Naive thymus-derived CD4-positive, alpha-beta T cell (primary cell): ENCODE results near the gene FAM120B. TPM values are rescaled to one million over a fixed set of nuclear protein-coding genes. Genes with fewer than 3 reads are reported as not detected.
A peak's percentile ranks its signal among the peaks of the same experiment; 100 is the strongest.
"Not testable (repeated sequence)": the region's sequence is repeated elsewhere in the genome, so short reads cannot be mapped to it uniquely, and the experiment has no call there.

Experiments used
- ATAC-seq: fragments of 150-1000 bp; cut with Tn5 transposase; 2 replicates; pipeline ENCODE4 v1.10.0; 2021; ENCODE audit warnings: mild to moderate bottlenecking, moderate library complexity
- CTCF ChIA-PET: fragments of 350-600 bp; sonication (Branson Sonifier 250); formaldehyde crosslinking; loops from one replicate; lab custom pipeline; 2021; ENCODE audit warnings: antibody characterized with exemption; lab: Charles Lee
- POLR2A ChIA-PET: fragments of 350-600 bp; sonication (Branson Sonifier 250); formaldehyde crosslinking; loops from one replicate; lab custom pipeline; 2021; ENCODE audit warnings: antibody characterized with exemption, inconsistent platforms; lab: Charles Lee
- DNase-seq, 9 donors: peaks; one replicate each; pipeline versions ENCODE4 v3.0.0 to v3.0.0-alpha.2; 2020 to 2022; ENCODE audit warnings: mixed read lengths in 1 of 9
- H3K27ac ChIP-seq: one replicate; pipeline ENCODE4 v1.7.0; 2013; ENCODE audit warnings: mild to moderate bottlenecking, low read depth, low read length, moderate library complexity
- H3K27me3 ChIP-seq, 2 donors: one replicate each; pipeline ENCODE4 v1.7.0; 2013; ENCODE audit warnings: low read length in 2 of 2, mild to moderate bottlenecking in 2 of 2, moderate library complexity in 2 of 2; ENCODE audit not compliant: control insufficient read depth in 2 of 2, insufficient read depth in 2 of 2
- H3K36me3 ChIP-seq, 3 experiments: 1 replicate in 2 of 3; 2 replicates in 1 of 3; pipeline ENCODE4 v1.7.0; 2013; ENCODE audit warnings: low read length in 3 of 3, mild to moderate bottlenecking in 3 of 3, moderate library complexity in 1 of 3; ENCODE audit not compliant: insufficient read depth in 3 of 3, control insufficient read depth in 2 of 3
- H3K4me1 ChIP-seq, 2 donors: one replicate each; pipeline ENCODE4 v1.7.0; 2013; ENCODE audit warnings: low read length in 2 of 2, mild to moderate bottlenecking in 2 of 2, moderate library complexity in 1 of 2; ENCODE audit not compliant: control insufficient read depth in 2 of 2, insufficient read depth in 2 of 2
- H3K4me3 ChIP-seq: 2 replicates; pipeline ENCODE4 v1.7.0; 2013; ENCODE audit warnings: mild to moderate bottlenecking, low read length
- H3K9me3 ChIP-seq, 3 experiments: 1 replicate in 2 of 3; 2 replicates in 1 of 3; pipeline ENCODE4 v1.7.0; 2013; ENCODE audit warnings: low read length in 3 of 3; ENCODE audit not compliant: control insufficient read depth in 2 of 3
- H3K27ac Mint-ChIP-seq, 9 donors: one replicate each; pipeline ENCODE4 v1.8.0; 2020 to 2022; ENCODE audit warnings: mixed read lengths in 9 of 9, mild to moderate bottlenecking in 8 of 9, moderate library complexity in 5 of 9, inconsistent platforms in 2 of 9
- H3K27me3 Mint-ChIP-seq, 5 donors: one replicate each; pipeline ENCODE4 v1.8.0; 2021 to 2022; ENCODE audit warnings: mixed read lengths in 5 of 5, mild to moderate bottlenecking in 1 of 5
- H3K36me3 Mint-ChIP-seq, 5 donors: one replicate each; pipeline ENCODE4 v1.8.0; 2020 to 2022; ENCODE audit warnings: mixed read lengths in 5 of 5, mild to moderate bottlenecking in 3 of 5, inconsistent platforms in 1 of 5
- H3K4me1 Mint-ChIP-seq, 7 donors: one replicate each; pipeline ENCODE4 v1.8.0; 2020 to 2022; ENCODE audit warnings: mixed read lengths in 7 of 7, mild to moderate bottlenecking in 3 of 7, inconsistent platforms in 1 of 7
- H3K4me3 Mint-ChIP-seq, 10 donors: one replicate each; pipeline ENCODE4 v1.8.0; 2020 to 2022; ENCODE audit warnings: mild to moderate bottlenecking in 10 of 10, mixed read lengths in 10 of 10, moderate library complexity in 6 of 10, inconsistent platforms in 2 of 10
- H3K9me3 Mint-ChIP-seq, 11 donors: one replicate each; pipeline ENCODE4 v1.8.0; 2020 to 2022; ENCODE audit warnings: mixed read lengths in 11 of 11, mild to moderate bottlenecking in 4 of 11, inconsistent platforms in 1 of 11, moderate library complexity in 1 of 11
- intact Hi-C, 2 donors: fragments of 100-400 bp; cut with micrococcal nuclease; formaldehyde crosslinking; loops; one replicate each; pipeline ENCODE4 v1.15.1; 2023
- polyA plus RNA-seq, 2 donors: library from polyadenylated mRNA; unstranded; fragments of 300-500 nt; fragmentation: Illumina TruSeq; gene quantifications; one replicate each; pipeline ENCODE4 v1.2.3, GENCODE V29; 2021
- total RNA-seq, 6 experiments: library from RNA in 5 of 6; stranded (reverse) in 5 of 6; gene quantifications; 1 replicate in 5 of 6; 2 replicates in 1 of 6; pipeline ENCODE4 v1.2.3 and lab custom pipeline; 2021 to 2026

FAM120B gene
- total and polyA plus RNA-seq, 7 experiments from 2014 or later, result 27.2 to 53.4 (median 35.5) TPM

GRCh38 chr6:170407932-170408331, 101.4 kb downstream of the FAM120B start:
- H3K9me3 Mint-ChIP-seq, result peaks cover 3 to 36% (median 18%) of the 10 kb centered on the region in 11 donors
- Histone ChIP-seq H3K4me3 (no peak overlapping the region), H3K9me3 (no peaks in the 10 kb centered on the region), H3K36me3 (peaks cover 0 to 34% (median 0%) of the 10 kb centered on the region in 3 experiments), H3K27ac (no peak overlapping the region), H3K4me1 (no peaks in the 10 kb centered on the region), H3K27me3 (no peaks in the 10 kb centered on the region)
- peaks cover 16 to 46% (median 34%) of the 10 kb centered on the region in 5 donors for H3K36me3 Mint-ChIP-seq
- peaks cover 0 to 21% (median 0%) of the 10 kb centered on the region in 7 donors for H3K4me1 Mint-ChIP-seq
- ATAC-seq (no peak), DNase-seq (no peak)
- POLR2A ChIA-PET, result no interaction called here
- H3K4me3 Mint-ChIP-seq, result no peak overlapping the region
- CTCF ChIA-PET, result no interaction called here
- H3K27ac Mint-ChIP-seq, result peak overlapping the region in 1 of 9 donors; percentile 70
- intact Hi-C loops, result no loop called here
- H3K27me3 Mint-ChIP-seq, result peaks cover 0 to 19% (median 0%) of the 10 kb centered on the region in 5 donors

- POLR2A ChIA-PET, H3K27ac Mint-ChIP-seq, DNase-seq, H3K4me3 ChIP-seq, H3K27me3 ChIP-seq, intact Hi-C loops, H3K9me3 ChIP-seq, ATAC-seq, H3K4me1 ChIP-seq, H3K27ac ChIP-seq, CTCF ChIA-PET: not testable (repeated sequence)
- Mint-ChIP-seq H3K4me3 (peak overlapping the region in 1 of 10 donors; percentile 29), H3K4me1 (peaks cover 0 to 21% (median 0%) of the 10 kb centered on the region in 7 donors), H3K9me3 (peaks cover 3 to 54% (median 29%) of the 10 kb centered on the region in 11 donors), H3K36me3 (peaks cover 17 to 42% (median 29%) of the 10 kb centered on the region in 5 donors), H3K27me3 (peaks cover 3 to 21% (median 11%) of the 10 kb centered on the region in 5 donors)
- peaks cover 0 to 19% (median 0%) of the 10 kb centered on the region in 3 experiments for H3K36me3 ChIP-seq
These were observed 103.2 kb downstream of the FAM120B start for GRCh38 chr6:170409746-170410145.

DNA sequence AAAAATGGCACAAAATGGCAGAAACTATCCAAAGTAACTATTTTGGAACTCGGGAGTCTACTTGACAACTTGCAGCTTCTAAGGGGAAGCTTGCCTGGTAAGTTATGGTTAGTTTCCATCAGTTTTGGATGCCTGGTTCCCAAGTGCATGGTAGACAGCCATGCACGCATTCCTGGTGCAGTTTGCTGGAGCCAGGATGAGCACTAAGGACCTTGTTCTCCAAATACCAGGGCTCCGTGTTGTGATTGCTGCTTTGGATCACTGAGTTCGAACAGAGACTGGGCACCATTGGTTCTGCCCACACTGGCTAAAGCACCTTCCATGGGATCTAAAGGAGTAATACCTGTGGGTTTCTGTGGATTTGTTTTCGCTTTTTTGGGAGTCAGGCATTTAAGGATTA, 103.7 kb downstream of the FAM120B start:
- CTCF ChIA-PET, result no interaction called here

GRCh38 chr6:170415318-170415717, 108.8 kb downstream of the FAM120B start:
- DNase-seq, result no peak
- peaks cover 16 to 42% (median 28%) of the 10 kb centered on the region in 5 donors for H3K27me3 Mint-ChIP-seq
- H3K4me3 Mint-ChIP-seq, result no peak overlapping the region
- H3K27ac Mint-ChIP-seq, result no peak overlapping the region
- POLR2A ChIA-PET, result no interaction called here
- intact Hi-C loops, result no loop called here
- peaks cover 0 to 5% (median 0%) of the 10 kb centered on the region in 3 experiments for H3K9me3 ChIP-seq
- H3K36me3 ChIP-seq, result no peaks in the 10 kb centered on the region
- peaks cover 3 to 62% (median 24%) of the 10 kb centered on the region in 11 donors for H3K9me3 Mint-ChIP-seq
- ATAC-seq, result no peak
- no peak overlapping the region for H3K27ac ChIP-seq
- peaks cover 0 to 18% (median 4%) of the 10 kb centered on the region in 5 donors for H3K36me3 Mint-ChIP-seq
- H3K4me1 Mint-ChIP-seq, result peaks cover 0 to 10% (median 0%) of the 10 kb centered on the region in 7 donors
- no peaks in the 10 kb centered on the region for H3K27me3 ChIP-seq
- H3K4me1 ChIP-seq, result no peaks in the 10 kb centered on the region
- CTCF ChIA-PET, result no interaction called here
- H3K4me3 ChIP-seq, result no peak overlapping the region

More for the DNA sequence above, 103.7 kb downstream of the FAM120B start:
- POLR2A ChIA-PET, result no interaction called here
- peaks cover 12 to 37% (median 24%) of the 10 kb centered on the region in 5 donors for H3K36me3 Mint-ChIP-seq
- no peaks in the 10 kb centered on the region for H3K27me3 ChIP-seq
- H3K27me3 Mint-ChIP-seq, result peaks cover 6 to 21% (median 11%) of the 10 kb centered on the region in 5 donors
- peaks cover 3 to 59% (median 29%) of the 10 kb centered on the region in 11 donors for H3K9me3 Mint-ChIP-seq
- no peak overlapping the region for H3K4me3 ChIP-seq
- ATAC-seq, result no peak
- H3K27ac Mint-ChIP-seq, result no peak overlapping the region
- H3K4me1 Mint-ChIP-seq, result peaks cover 0 to 17% (median 0%) of the 10 kb centered on the region in 7 donors
- DNase-seq, result no peak
- peaks cover 0 to 14% (median 0%) of the 10 kb centered on the region in 3 experiments for H3K36me3 ChIP-seq
- peaks cover 0 to 5% (median 0%) of the 10 kb centered on the region in 3 experiments for H3K9me3 ChIP-seq
- peak overlapping the region in 1 of 10 donors; percentile 29 for H3K4me3 Mint-ChIP-seq
- H3K4me1 ChIP-seq, result no peaks in the 10 kb centered on the region
- H3K27ac ChIP-seq, result no peak overlapping the region
- intact Hi-C loops, result no loop called here

DNA sequence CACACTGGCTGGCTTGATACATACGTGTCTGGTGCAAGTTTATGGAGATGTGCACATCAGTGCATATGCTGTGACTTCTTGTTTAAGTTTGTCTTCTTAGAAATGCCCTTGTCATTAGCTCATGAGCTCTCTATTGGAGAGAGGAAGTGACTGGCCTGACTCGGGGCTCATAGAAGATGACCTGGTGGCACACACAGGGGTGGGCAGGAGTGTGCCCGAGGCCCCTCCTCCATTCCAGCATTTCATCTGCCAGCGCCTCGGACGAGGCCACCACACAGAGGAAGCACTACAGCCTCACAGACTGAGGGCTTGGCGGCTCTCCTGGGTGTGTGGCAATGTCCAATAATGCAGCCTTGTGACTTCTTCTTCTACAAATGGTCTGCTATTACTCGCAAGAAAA, 109.7 kb downstream of the FAM120B start:
- Mint-ChIP-seq H3K36me3 (peaks cover 0 to 10% (median 0%) of the 10 kb centered on the region in 5 donors), H3K9me3 (peaks cover 2 to 52% (median 15%) of the 10 kb centered on the region in 11 donors), H3K27ac (no peak overlapping the region), H3K4me1 (peaks cover 0 to 10% (median 0%) of the 10 kb centered on the region in 7 donors), H3K4me3 (no peak overlapping the region), H3K27me3 (peaks cover 18 to 37% (median 19%) of the 10 kb centered on the region in 5 donors)
- ChIA-PET CTCF (no interaction called here), POLR2A (no interaction called here)
- Histone ChIP-seq H3K9me3 (peaks cover 0 to 5% (median 0%) of the 10 kb centered on the region in 3 experiments), H3K4me1 (no peaks in the 10 kb centered on the region), H3K27me3 (no peaks in the 10 kb centered on the region), H3K27ac (no peak overlapping the region), H3K36me3 (no peaks in the 10 kb centered on the region), H3K4me3 (no peak overlapping the region)
- ATAC-seq, result peak; percentile 14
- intact Hi-C loops, result no loop called here
- DNase-seq, result no peak

- H3K4me3 ChIP-seq, result no peak overlapping the region
- intact Hi-C loops, result no loop called here
- ATAC-seq (no peak), DNase-seq (no peak)
- peak overlapping the region in 1 of 9 donors; percentile 32 for H3K27ac Mint-ChIP-seq
- H3K36me3 ChIP-seq, result no peaks in the 10 kb centered on the region
- H3K36me3 Mint-ChIP-seq, result peaks cover 0 to 10% (median 0%) of the 10 kb centered on the region in 5 donors
- H3K9me3 ChIP-seq, result peaks cover 0 to 5% (median 0%) of the 10 kb centered on the region in 3 experiments
- peaks cover 0 to 46% (median 12%) of the 10 kb centered on the region in 11 donors for H3K9me3 Mint-ChIP-seq
- no peaks in the 10 kb centered on the region for H3K27me3 ChIP-seq
- ChIA-PET POLR2A (no interaction called here), CTCF (no interaction called here)
- peaks cover 15 to 41% (median 19%) of the 10 kb centered on the region in 5 donors for H3K27me3 Mint-ChIP-seq
- H3K4me1 Mint-ChIP-seq, result peaks cover 0 to 10% (median 0%) of the 10 kb centered on the region in 7 donors
- H3K27ac ChIP-seq, result no peak overlapping the region
- no peak overlapping the region for H3K4me3 Mint-ChIP-seq
- H3K4me1 ChIP-seq, result no peaks in the 10 kb centered on the region
These were observed 110.5 kb downstream of the FAM120B start for GRCh38 chr6:170416959-170417606.
